Mesendoderm (in vitro differentiated cells): ENCODE results near the gene RALGPS1.

ENCODE experiments used
- DNase-seq: peaks from one replicate; pipeline ENCODE4 v3.0.0; 2013
- H2AK5ac ChIP-seq: 2 replicates; pipeline ENCODE4 v1.6.1; 2013; ENCODE audit warnings: low read length, inconsistent platforms
- H2BK120ac ChIP-seq: 2 replicates; pipeline ENCODE4 v1.6.1; 2013; ENCODE audit warnings: low read depth, mild to moderate bottlenecking, low read length, moderate library complexity, mixed read lengths
- H2BK15ac ChIP-seq: replicated peaks from 2 replicates; pipeline ENCODE4 v1.6.1; 2013; ENCODE audit warnings: low read depth, mild to moderate bottlenecking, moderate library complexity
- H2BK5ac ChIP-seq: 2 replicates; pipeline ENCODE4 v1.6.1; 2013; ENCODE audit warnings: low read length, inconsistent platforms
- H3K18ac ChIP-seq: 2 replicates; pipeline ENCODE4 v1.6.1; 2013; ENCODE audit warnings: mild to moderate bottlenecking, low read length, mixed read lengths
- H3K23ac ChIP-seq: one replicate; pipeline ENCODE4 v1.6.1; 2013; ENCODE audit warnings: low read length
- H3K27ac ChIP-seq: 2 replicates; pipeline ENCODE4 v1.5.1; 2013; ENCODE audit warnings: low read depth, mild to moderate bottlenecking, inconsistent platforms, low read length, moderate library complexity
- H3K27me3 ChIP-seq: 2 replicates; pipeline ENCODE4 v1.6.1; 2013; ENCODE audit warnings: low read length, control low read depth, mild to moderate bottlenecking, inconsistent platforms; ENCODE audit not compliant: insufficient read depth, poor library complexity
- H3K36me3 ChIP-seq: 2 replicates; pipeline ENCODE4 v1.6.1; 2013; ENCODE audit warnings: low read length, inconsistent platforms; ENCODE audit not compliant: control insufficient read depth, insufficient read depth
- H3K4ac ChIP-seq: one replicate; pipeline ENCODE4 v1.6.1; 2013; ENCODE audit warnings: low read depth, mild to moderate bottlenecking, low read length, moderate library complexity
- H3K4me1 ChIP-seq: 2 replicates; pipeline ENCODE4 v1.6.1; 2013; ENCODE audit warnings: low read depth, low read length, inconsistent platforms; ENCODE audit not compliant: control insufficient read depth
- H3K4me2 ChIP-seq: 2 replicates; pipeline ENCODE4 v1.6.1; 2013; ENCODE audit warnings: low read length
- H3K4me3 ChIP-seq: 2 replicates; pipeline ENCODE4 v1.5.1; 2013; ENCODE audit warnings: mild to moderate bottlenecking, low read length
- H3K56ac ChIP-seq: one replicate; pipeline ENCODE4 v1.6.1; 2013; ENCODE audit warnings: low read length
- H3K79me1 ChIP-seq: 2 replicates; pipeline ENCODE4 v1.6.1; 2013; ENCODE audit warnings: low read length, inconsistent platforms
- H3K79me2 ChIP-seq: 2 replicates; pipeline ENCODE4 v1.6.1; 2013; ENCODE audit warnings: mild to moderate bottlenecking, low read length; ENCODE audit not compliant: control insufficient read depth, insufficient read depth
- H3K9ac ChIP-seq: 2 replicates; pipeline ENCODE4 v1.6.1; 2013; ENCODE audit warnings: low read length, inconsistent platforms
- H4K5ac ChIP-seq: one replicate; pipeline ENCODE4 v1.6.1; 2013; ENCODE audit warnings: low read length
- H4K8ac ChIP-seq: one replicate; pipeline ENCODE4 v1.6.1; 2013; ENCODE audit warnings: low read depth, mild to moderate bottlenecking, control low read depth, low read length, moderate library complexity
- WGBS: extraction: QIAGEN DNeasy Blood & Tissue Kit; methylation state at CpG from one replicate; pipeline ENCODE4 v1.1.7; 2013; ENCODE audit warnings: low lambda C conversion rate, missing lambda C conversion rate; ENCODE audit not compliant: insufficient coverage; ENCODE audit errors: extremely low coverage; 5-methylcytosine and 5-hydroxymethylcytosine counted together

RALGPS1 gene

GRCh38 chr9:127049044-127049443 is 134.5 kb downstream of the RALGPS1 start:
- Histone ChIP-seq H3K56ac (no peak overlapping the region), H3K18ac (no peak overlapping the region), H2BK5ac (no peak overlapping the region), H3K79me1 (no peaks in the 10 kb centered on the region), H2BK120ac (no peak overlapping the region), H3K4ac (no peak overlapping the region), H3K79me2 (no peaks in the 10 kb centered on the region), H3K27ac (no peak overlapping the region), H3K4me1 (no peaks in the 10 kb centered on the region), H4K8ac (no peak overlapping the region), H2BK15ac (no peak overlapping the region), H3K4me3 (no peak overlapping the region), H2AK5ac (no peak overlapping the region), H3K4me2 (no peak overlapping the region), H3K23ac (no peak overlapping the region), H3K9ac (no peak overlapping the region), H4K5ac (no peak overlapping the region), H3K36me3 (no peaks in the 10 kb centered on the region), H3K27me3 (no peaks in the 10 kb centered on the region)
- no CpG with 5 or more reads among the region's 4 CpGs for WGBS
- DNase-seq = no peak

GRCh38 chr9:127049581-127049980 is 135.0 kb downstream of the RALGPS1 start:
- H3K56ac ChIP-seq = no peak overlapping the region
- no peak overlapping the region for H2BK120ac ChIP-seq
- H2AK5ac ChIP-seq = no peak overlapping the region
- H3K27me3 ChIP-seq = no peaks in the 10 kb centered on the region
- no peak for DNase-seq
- no peak overlapping the region for H3K18ac ChIP-seq
- H3K4me3 ChIP-seq = no peak overlapping the region
- H2BK5ac ChIP-seq = no peak overlapping the region
- no peak overlapping the region for H3K4me2 ChIP-seq
- H3K4me1 ChIP-seq = no peaks in the 10 kb centered on the region
- H3K36me3 ChIP-seq = no peaks in the 10 kb centered on the region
- no peaks in the 10 kb centered on the region for H3K79me2 ChIP-seq
- WGBS = no CpG with 5 or more reads among the region's 8 CpGs
- no peak overlapping the region for H3K9ac ChIP-seq
- H4K5ac ChIP-seq = no peak overlapping the region
- no peak overlapping the region for H3K4ac ChIP-seq
- no peak overlapping the region for H4K8ac ChIP-seq
- no peaks in the 10 kb centered on the region for H3K79me1 ChIP-seq
- no peak overlapping the region for H2BK15ac ChIP-seq
- no peak overlapping the region for H3K27ac ChIP-seq
- H3K23ac ChIP-seq = no peak overlapping the region

- Histone ChIP-seq H3K9ac (no peak overlapping the region), H4K8ac (no peak overlapping the region), H3K4me2 (no peak overlapping the region), H3K18ac (no peak overlapping the region), H2BK15ac (no peak overlapping the region), H4K5ac (no peak overlapping the region), H2BK120ac (no peak overlapping the region), H3K79me2 (no peaks in the 10 kb centered on the region), H3K23ac (no peak overlapping the region), H3K4me1 (no peaks in the 10 kb centered on the region), H3K56ac (no peak overlapping the region), H2AK5ac (no peak overlapping the region), H2BK5ac (no peak overlapping the region), H3K4ac (no peak overlapping the region), H3K27me3 (no peaks in the 10 kb centered on the region), H3K4me3 (no peak overlapping the region), H3K79me1 (no peaks in the 10 kb centered on the region), H3K27ac (no peak overlapping the region), H3K36me3 (no peaks in the 10 kb centered on the region)
- WGBS = no CpG with 5 or more reads among the region's 3 CpGs
- no peak for DNase-seq
These were observed 135.6 kb downstream of the RALGPS1 start for GRCh38 chr9:127050152-127050551.

- Histone ChIP-seq H2BK120ac (no peak overlapping the region), H3K9ac (no peak overlapping the region), H3K4me1 (no peaks in the 10 kb centered on the region), H4K5ac (no peak overlapping the region), H3K36me3 (no peaks in the 10 kb centered on the region), H3K79me1 (no peaks in the 10 kb centered on the region), H3K79me2 (no peaks in the 10 kb centered on the region), H3K4me2 (no peak overlapping the region), H3K18ac (no peak overlapping the region), H2BK5ac (no peak overlapping the region), H2AK5ac (no peak overlapping the region), H4K8ac (no peak overlapping the region), H3K27me3 (no peaks in the 10 kb centered on the region), H2BK15ac (no peak overlapping the region), H3K56ac (no peak overlapping the region), H3K4ac (no peak overlapping the region), H3K27ac (no peak overlapping the region), H3K23ac (no peak overlapping the region), H3K4me3 (no peak overlapping the region)
- no CpG with 5 or more reads among the region's 7 CpGs for WGBS
- DNase-seq = no peak
These were observed 136.0 kb downstream of the RALGPS1 start for GRCh38 chr9:127050591-127051001.

- Histone ChIP-seq H2AK5ac (no peak overlapping the region), H3K79me1 (no peaks in the 10 kb centered on the region), H3K27me3 (no peaks in the 10 kb centered on the region), H3K79me2 (no peaks in the 10 kb centered on the region), H3K23ac (no peak overlapping the region), H3K36me3 (no peaks in the 10 kb centered on the region), H3K56ac (no peak overlapping the region), H4K5ac (no peak overlapping the region), H3K18ac (no peak overlapping the region), H3K9ac (no peak overlapping the region), H3K4me3 (no peak overlapping the region), H4K8ac (no peak overlapping the region), H2BK15ac (no peak overlapping the region), H3K27ac (no peak overlapping the region), H2BK5ac (no peak overlapping the region), H3K4me2 (no peak overlapping the region), H2BK120ac (no peak overlapping the region), H3K4ac (no peak overlapping the region), H3K4me1 (no peaks in the 10 kb centered on the region)
- no CpG with 5 or more reads among the region's 8 CpGs for WGBS
- no peak for DNase-seq
These were observed 137.5 kb downstream of the RALGPS1 start for GRCh38 chr9:127051881-127052595.
